Islet of Langerhans (tissue), 1 donor: ENCODE results near the gene NGLY1.

ENCODE experiments used
- FAIRE-seq: peaks from one replicate; lab custom pipeline; 2011; peaks lifted over from hg19 to GRCh38; lab: Jason Lieb, UNC

NGLY1 gene

GRCh38 chr3:25782938-25783660 is at the start of gene NGLY1:
NGLY1 (minus strand) TSS chr3:25783443; CDS start chr3:25783390, 53 bp downstream.
- FAIRE-seq, result no peak

- no peak for FAIRE-seq
These were observed 48.3 kb upstream of the NGLY1 start for GRCh38 chr3:25831578-25831977.

GRCh38 chr3:25830373-25831280 is 47.4 kb upstream of the NGLY1 start:
- FAIRE-seq, result no peak

GRCh38 chr3:25826510-25826909 is 43.3 kb upstream of the NGLY1 start:
- FAIRE-seq, result no peak

GRCh38 chr3:25823314-25823713 is 40.1 kb upstream of the NGLY1 start:
- FAIRE-seq, result no peak

- no peak for FAIRE-seq
These were observed 38.7 kb upstream of the NGLY1 start for GRCh38 chr3:25821746-25822573.

- no peak for FAIRE-seq
These were observed 37.7 kb upstream of the NGLY1 start for GRCh38 chr3:25820816-25821486.

- no peak for FAIRE-seq
These were observed 37.1 kb upstream of the NGLY1 start for GRCh38 chr3:25820366-25820765.

GRCh38 chr3:25818335-25818734 is 35.1 kb upstream of the NGLY1 start:
- no peak for FAIRE-seq

GRCh38 chr3:25817638-25818037 is 34.4 kb upstream of the NGLY1 start:
- FAIRE-seq, result no peak

- FAIRE-seq, result no peak
These were observed 33.9 kb upstream of the NGLY1 start for GRCh38 chr3:25817107-25817506.

GRCh38 chr3:25812644-25813043 is 29.4 kb upstream of the NGLY1 start:
- no peak for FAIRE-seq

GRCh38 chr3:25804676-25805075 is 21.4 kb upstream of the NGLY1 start:
- FAIRE-seq, result no peak

GRCh38 chr3:25803833-25804232 is 20.6 kb upstream of the NGLY1 start:
- FAIRE-seq, result no peak

- no peak for FAIRE-seq
These were observed 18.5 kb upstream of the NGLY1 start for GRCh38 chr3:25801786-25802185.

- peak; percentile 85 for FAIRE-seq
These were observed 6.6 kb upstream of the NGLY1 start, which contains the start of gene OXSM for GRCh38 chr3:25789596-25790556. OXSM (plus strand) TSS chr3:25790090; CDS start chr3:25791021, 931 bp downstream.

GRCh38 chr3:25789209-25789595 is 6.0 kb upstream of the NGLY1 start:
- FAIRE-seq, result no peak

GRCh38 chr3:25787689-25788088 is 4.4 kb upstream of the NGLY1 start:
- FAIRE-seq, result no peak

GRCh38 chr3:25785826-25786225 is 2.6 kb upstream of the NGLY1 start:
- FAIRE-seq, result no peak

- FAIRE-seq, result no peak
These were observed 1.7 kb upstream of the NGLY1 start for GRCh38 chr3:25784971-25785370.
